ENCODE data around the gene CNN2.

CNN2 gene

DNA sequence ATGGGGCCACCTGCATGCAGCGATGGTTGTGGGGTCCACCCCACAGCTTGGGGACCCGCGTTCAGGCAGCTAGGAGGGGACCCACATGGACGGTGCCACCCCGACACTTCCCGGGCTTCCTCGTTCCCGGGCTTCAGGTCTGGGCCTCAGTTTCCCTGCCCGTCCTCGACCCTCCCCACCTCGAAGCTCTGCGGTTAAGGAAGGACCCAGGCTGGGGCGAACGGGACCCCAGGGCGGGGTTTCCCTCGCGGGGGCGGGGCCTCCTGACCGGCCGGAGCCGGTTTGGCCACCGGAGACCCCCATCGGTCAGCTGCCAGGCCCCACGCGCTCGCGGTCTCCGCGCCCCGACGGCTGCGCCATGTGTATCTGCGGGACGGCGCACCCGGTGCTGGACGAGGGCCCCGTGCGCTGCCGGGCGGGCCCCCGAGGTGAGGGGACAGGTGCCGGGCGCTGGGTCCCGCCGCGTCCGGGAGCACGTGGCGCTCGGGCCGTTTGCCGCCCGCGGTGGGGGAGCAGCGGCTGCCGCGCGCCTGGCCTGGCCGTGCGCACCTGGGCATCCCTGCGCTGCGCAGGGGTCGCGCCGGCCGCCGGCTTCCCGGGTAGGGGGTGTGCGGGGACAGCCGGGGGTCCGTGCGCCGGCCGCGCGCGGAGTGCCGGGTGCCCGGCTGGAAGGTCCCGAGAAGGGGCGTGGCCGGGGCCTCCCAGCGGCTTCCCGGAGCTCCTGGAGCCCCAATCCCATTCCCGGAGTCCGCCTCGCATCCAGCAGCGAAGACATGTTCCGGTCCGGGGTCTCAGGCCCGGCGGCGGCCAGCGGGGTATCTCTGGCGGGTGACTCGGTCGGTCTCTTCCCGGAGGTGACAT, 44.8 kb downstream of the CNN2 start:
- no peak for DNase-seq (ENCODE audit: low read depth)
- TF ChIP-seq, protein P1, sequence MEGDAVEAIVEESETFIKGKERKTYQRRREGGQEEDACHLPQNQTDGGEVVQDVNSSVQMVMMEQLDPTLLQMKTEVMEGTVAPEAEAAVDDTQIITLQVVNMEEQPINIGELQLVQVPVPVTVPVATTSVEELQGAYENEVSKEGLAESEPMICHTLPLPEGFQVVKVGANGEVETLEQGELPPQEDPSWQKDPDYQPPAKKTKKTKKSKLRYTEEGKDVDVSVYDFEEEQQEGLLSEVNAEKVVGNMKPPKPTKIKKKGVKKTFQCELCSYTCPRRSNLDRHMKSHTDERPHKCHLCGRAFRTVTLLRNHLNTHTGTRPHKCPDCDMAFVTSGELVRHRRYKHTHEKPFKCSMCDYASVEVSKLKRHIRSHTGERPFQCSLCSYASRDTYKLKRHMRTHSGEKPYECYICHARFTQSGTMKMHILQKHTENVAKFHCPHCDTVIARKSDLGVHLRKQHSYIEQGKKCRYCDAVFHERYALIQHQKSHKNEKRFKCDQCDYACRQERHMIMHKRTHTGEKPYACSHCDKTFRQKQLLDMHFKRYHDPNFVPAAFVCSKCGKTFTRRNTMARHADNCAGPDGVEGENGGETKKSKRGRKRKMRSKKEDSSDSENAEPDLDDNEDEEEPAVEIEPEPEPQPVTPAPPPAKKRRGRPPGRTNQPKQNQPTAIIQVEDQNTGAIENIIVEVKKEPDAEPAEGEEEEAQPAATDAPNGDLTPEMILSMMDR (IDR thresholded peaks at IDR 0.05; ENCODE audit: low read depth, low read length, missing control alignments) = no peak
- H3K4me3 ChIP-seq (ENCODE audit: low read depth, low read length) = no peak overlapping the region
- in situ Hi-C loops (cut with HindIII; ENCODE audit: low sequenced_read_pairs) = no loop called here

DNA sequence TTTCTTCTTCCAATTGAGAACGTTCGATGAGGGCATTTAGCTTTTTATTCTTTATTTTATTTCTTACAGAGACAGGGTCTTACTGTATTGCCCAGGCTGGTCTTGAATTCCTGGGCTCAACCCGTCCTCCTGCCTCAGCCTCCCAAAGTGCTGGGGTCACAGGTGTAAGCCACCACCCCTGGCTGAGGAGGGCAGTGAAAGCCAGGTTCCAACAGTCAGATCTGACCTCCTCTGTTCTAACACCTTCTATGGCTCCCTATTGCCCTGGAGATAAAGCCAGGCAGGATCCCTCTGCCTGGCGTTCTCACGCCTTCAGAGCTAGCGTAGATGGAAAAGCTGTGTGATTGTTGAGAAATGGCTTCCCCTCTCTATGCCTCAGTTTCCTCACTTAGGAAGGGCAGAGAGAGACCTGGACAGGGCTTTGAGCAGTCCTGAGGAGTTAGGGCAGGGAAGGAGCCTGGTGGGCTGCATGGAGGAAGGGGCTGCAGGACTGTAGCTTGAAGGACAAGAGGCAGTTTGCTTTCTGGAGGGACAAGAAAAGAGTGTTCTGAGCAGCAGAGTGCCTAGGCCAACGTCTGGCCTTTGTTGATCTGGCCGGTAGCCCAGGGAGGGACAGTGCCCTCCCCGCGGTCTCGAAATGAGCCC, 46.1 kb downstream of the CNN2 start:
- no peak overlapping the region for H3K4me3 ChIP-seq (ENCODE audit: low read depth, low read length)
- in situ Hi-C loops (cut with HindIII; ENCODE audit: low sequenced_read_pairs) = no loop called here
- DNase-seq (ENCODE audit: low read depth) = no peak
- TF ChIP-seq, protein P1 (IDR thresholded peaks at IDR 0.05; ENCODE audit: low read depth, low read length, missing control alignments) = no peak

DNA sequence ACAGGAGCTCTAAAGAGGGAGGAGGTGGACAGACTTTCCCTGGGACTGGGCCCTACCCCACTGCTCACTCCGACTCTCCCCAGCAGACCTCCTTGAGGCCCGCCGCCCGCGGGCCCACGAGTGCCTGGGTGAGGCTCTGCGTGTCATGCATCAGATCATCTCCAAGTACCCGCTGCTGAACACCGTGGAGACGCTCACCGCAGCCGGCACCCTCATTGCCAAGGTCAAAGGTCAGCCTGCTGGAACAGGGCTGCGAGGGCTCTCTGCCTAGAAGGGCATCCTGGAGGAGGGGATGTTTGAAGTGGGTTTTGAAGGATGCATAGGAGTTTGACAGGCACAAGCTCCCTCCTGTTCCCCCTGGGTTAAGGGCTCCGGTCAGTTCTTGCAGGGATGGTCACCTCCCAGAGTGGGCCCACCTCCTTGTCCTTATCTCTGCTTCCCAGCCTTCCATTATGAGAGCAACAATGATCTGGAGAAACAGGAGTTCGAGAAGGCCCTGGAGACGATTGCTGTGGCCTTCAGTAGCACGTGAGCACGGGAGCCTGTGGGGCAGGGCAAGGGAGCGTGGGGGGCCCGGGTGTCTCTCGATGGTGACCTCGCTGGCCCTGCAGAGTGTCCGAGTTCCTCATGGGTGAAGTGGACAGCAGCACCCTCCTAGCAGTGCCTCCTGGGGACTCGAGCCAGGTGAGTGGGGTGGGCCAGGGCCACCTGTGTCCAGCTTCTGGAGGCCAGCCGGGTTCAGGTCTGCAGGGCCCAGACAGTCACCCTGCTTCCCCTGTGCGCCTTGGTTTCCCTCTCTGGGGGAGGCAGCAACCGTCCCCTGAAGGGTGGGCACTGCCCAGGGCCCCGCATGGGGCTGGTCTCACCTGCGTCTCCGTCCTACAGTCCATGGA, 46.9 kb downstream of the CNN2 start:
- H3K4me3 ChIP-seq (ENCODE audit: low read depth, low read length) = no peak overlapping the region
- TF ChIP-seq, protein P1 (IDR thresholded peaks at IDR 0.05; ENCODE audit: low read depth, low read length, missing control alignments) = no peak
- no peak for DNase-seq (ENCODE audit: low read depth)
- in situ Hi-C loops (cut with HindIII; ENCODE audit: low sequenced_read_pairs) = no loop called here

DNA sequence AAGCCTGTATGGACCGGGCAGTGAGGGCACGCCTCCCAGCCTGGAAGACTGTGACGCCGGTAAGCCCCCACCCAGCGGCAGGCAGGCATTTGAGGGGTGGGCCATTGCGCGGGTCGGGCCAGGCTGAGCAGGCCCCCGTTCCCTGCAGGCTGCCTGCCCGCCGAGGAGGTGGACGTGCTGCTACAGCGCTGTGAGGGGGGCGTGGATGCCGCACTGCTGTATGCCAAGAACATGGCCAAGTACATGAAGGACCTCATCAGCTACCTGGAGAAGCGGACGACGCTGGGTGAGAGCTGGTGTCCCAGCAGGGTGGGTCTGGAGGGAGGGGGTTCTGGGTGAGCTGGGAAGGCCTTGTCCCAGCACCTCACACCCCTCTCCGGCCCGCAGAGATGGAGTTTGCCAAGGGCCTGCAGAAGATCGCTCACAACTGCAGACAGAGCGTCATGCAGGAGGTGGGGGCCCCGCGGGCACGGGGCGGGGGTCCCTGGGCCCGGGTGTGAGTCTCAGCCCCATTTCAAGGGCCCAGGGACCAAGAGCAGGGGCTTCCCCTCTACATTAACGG, 47.6 kb downstream of the CNN2 start:
- DNase-seq (ENCODE audit: low read depth) = no peak
- no peak overlapping the region for H3K4me3 ChIP-seq (ENCODE audit: low read depth, low read length)
- TF ChIP-seq, protein P1 (IDR thresholded peaks at IDR 0.05; ENCODE audit: low read depth, low read length, missing control alignments) = no peak
- in situ Hi-C loops (cut with HindIII; ENCODE audit: low sequenced_read_pairs) = no loop called here

DNA sequence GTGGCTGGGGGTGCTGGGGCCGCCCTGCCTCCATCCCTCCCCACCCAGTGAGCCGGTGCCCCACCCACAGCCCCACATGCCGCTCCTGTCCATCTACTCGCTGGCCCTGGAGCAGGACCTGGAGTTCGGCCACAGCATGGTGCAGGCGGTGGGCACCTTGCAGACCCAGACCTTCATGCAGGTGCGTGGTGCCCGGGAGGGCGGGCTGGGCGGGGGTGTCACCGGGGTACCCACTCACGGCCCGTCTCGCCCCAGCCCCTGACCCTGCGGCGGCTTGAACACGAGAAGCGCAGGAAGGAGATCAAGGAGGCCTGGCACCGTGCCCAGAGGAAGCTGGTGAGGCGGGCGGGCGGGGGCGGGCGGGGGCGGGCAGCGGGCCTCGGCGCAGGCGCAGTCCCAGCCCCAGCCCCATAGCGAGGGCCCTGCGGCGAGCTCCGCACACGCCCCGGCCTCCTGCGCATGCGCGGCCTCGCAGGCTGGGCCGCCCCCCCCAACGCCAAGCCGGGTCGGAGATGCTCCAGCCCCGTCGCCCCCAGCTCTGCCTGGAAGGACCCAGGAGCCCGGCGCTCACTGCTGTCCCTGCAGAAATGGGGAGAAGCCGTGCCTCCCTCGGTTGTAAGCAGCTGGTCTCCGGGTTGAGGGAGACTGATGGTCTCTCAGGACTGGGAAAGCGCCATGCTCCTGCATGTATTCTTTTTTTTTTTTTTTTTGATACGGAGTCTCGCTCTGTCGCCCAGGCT, 48.3 kb downstream of the CNN2 start:
- in situ Hi-C loops (cut with HindIII; ENCODE audit: low sequenced_read_pairs) = no loop called here
- DNase-seq (ENCODE audit: low read depth) = no peak
- no peak overlapping the region for H3K4me3 ChIP-seq (ENCODE audit: low read depth, low read length)
- TF ChIP-seq, protein P1 (IDR thresholded peaks at IDR 0.05; ENCODE audit: low read depth, low read length, missing control alignments) = no peak
